H9 (cell line): ENCODE measurements around the gene ZNF407. TPM values are rescaled to one million over a fixed set of nuclear protein-coding genes. Genes with fewer than 3 reads are reported as not detected.

Source experiments
- DNase-seq: peaks from one replicate; pipeline ENCODE4 v3.0.0-alpha.2; 2017
- H2AFZ ChIP-seq: one replicate; pipeline ENCODE4 v1.6.1; 2013; ENCODE audit warnings: mild to moderate bottlenecking, low read length, control low read depth, moderate library complexity
- H2AK5ac ChIP-seq: 2 replicates; pipeline ENCODE4 v1.6.1; 2013; ENCODE audit warnings: low read length, control low read depth, mixed read lengths; ENCODE audit not compliant: insufficient read length
- H2BK120ac ChIP-seq: one replicate; pipeline ENCODE4 v1.6.1; 2013; ENCODE audit warnings: low read depth, mild to moderate bottlenecking, low read length, control low read depth, inconsistent platforms; ENCODE audit not compliant: poor library complexity, severe bottlenecking
- H2BK12ac ChIP-seq: 2 replicates; pipeline ENCODE4 v1.6.1; 2013; ENCODE audit warnings: low read length, control low read depth, mixed read lengths, low read depth; ENCODE audit not compliant: insufficient read length
- H2BK15ac ChIP-seq: 2 replicates; pipeline ENCODE4 v1.6.1; 2013; ENCODE audit warnings: low read depth, low read length, control low read depth
- H2BK20ac ChIP-seq: one replicate; pipeline ENCODE4 v1.6.1; 2013; ENCODE audit warnings: low read depth, mild to moderate bottlenecking, low read length, control low read depth, inconsistent platforms; ENCODE audit not compliant: poor library complexity, severe bottlenecking
- H2BK5ac ChIP-seq: 2 replicates; pipeline ENCODE4 v1.6.1; 2013; ENCODE audit warnings: low read length, control low read depth, mixed read lengths; ENCODE audit not compliant: insufficient read length
- H3K14ac ChIP-seq: 2 replicates; pipeline ENCODE4 v1.6.1; 2013; ENCODE audit warnings: low read length, control low read depth; ENCODE audit not compliant: insufficient read depth
- H3K18ac ChIP-seq: 2 replicates; pipeline ENCODE4 v1.6.1; 2013; ENCODE audit warnings: low read depth, mild to moderate bottlenecking, mixed read lengths, low read length, control low read depth; ENCODE audit not compliant: insufficient read length
- H3K23ac ChIP-seq: 2 replicates; pipeline ENCODE4 v1.6.1; 2013; ENCODE audit warnings: low read length, control low read depth, mixed read lengths, low read depth; ENCODE audit not compliant: insufficient read length
- H3K23me2 ChIP-seq: 2 replicates; pipeline ENCODE4 v1.6.1; 2013; ENCODE audit warnings: low read depth, mild to moderate bottlenecking, mixed read lengths, low read length, control low read depth; ENCODE audit not compliant: insufficient read length, poor library complexity, severe bottlenecking
- H3K27ac ChIP-seq: 2 replicates; pipeline ENCODE4 v1.5.1; 2013; ENCODE audit warnings: low read length, control low read depth, mixed read lengths, low read depth; ENCODE audit not compliant: insufficient read length
- H3K27me3 ChIP-seq: 2 replicates; pipeline ENCODE4 v1.6.1; 2013; ENCODE audit warnings: low read length, control low read depth, inconsistent platforms; ENCODE audit not compliant: insufficient read depth
- H3K4ac ChIP-seq: 2 replicates; pipeline ENCODE4 v1.6.1; 2013; ENCODE audit warnings: low read depth, mild to moderate bottlenecking, control low read depth, inconsistent platforms, low read length, moderate library complexity
- H3K4me1 ChIP-seq: 2 replicates; pipeline ENCODE4 v1.6.1; 2013; ENCODE audit warnings: low read length, control low read depth, inconsistent platforms; ENCODE audit not compliant: insufficient read depth
- H3K4me2 ChIP-seq: 2 replicates; pipeline ENCODE4 v1.6.1; 2013; ENCODE audit warnings: low read length, control low read depth, mixed read lengths; ENCODE audit not compliant: insufficient read length, insufficient read depth
- H3K56ac ChIP-seq: 2 replicates; pipeline ENCODE4 v1.6.1; 2013; ENCODE audit warnings: low read depth, mild to moderate bottlenecking, mixed read lengths, low read length, control low read depth; ENCODE audit not compliant: insufficient read length
- H3K79me1 ChIP-seq: 2 replicates; pipeline ENCODE4 v1.6.1; 2013; ENCODE audit warnings: low read depth, mild to moderate bottlenecking, moderate library complexity, low read length, control low read depth, inconsistent platforms; ENCODE audit not compliant: insufficient read depth, poor library complexity, severe bottlenecking
- H3K79me2 ChIP-seq: 2 replicates; pipeline ENCODE4 v1.6.1; 2013; ENCODE audit warnings: low read length, control low read depth, inconsistent platforms; ENCODE audit not compliant: insufficient read depth
- H3K9ac ChIP-seq: 2 replicates; pipeline ENCODE4 v1.6.1; 2013; ENCODE audit warnings: low read length, control low read depth, mixed read lengths; ENCODE audit not compliant: insufficient read length; ENCODE audit errors: extremely low read depth
- H3K9me3 ChIP-seq: one replicate; pipeline ENCODE4 v1.6.1; 2013; ENCODE audit warnings: low read depth, low read length, inconsistent platforms; ENCODE audit not compliant: control insufficient read depth
- H3T11ph ChIP-seq: one replicate; pipeline ENCODE4 v1.6.1; 2013; ENCODE audit warnings: mild to moderate bottlenecking, low read length, control low read depth, inconsistent platforms
- H4K20me1 ChIP-seq: one replicate; pipeline ENCODE4 v1.6.1; 2013; ENCODE audit not compliant: control insufficient read depth, insufficient read length, insufficient read depth
- H4K5ac ChIP-seq: 2 replicates; pipeline ENCODE4 v1.6.1; 2013; ENCODE audit warnings: low read depth, mild to moderate bottlenecking, mixed read lengths, low read length, control low read depth; ENCODE audit not compliant: insufficient read length
- H4K8ac ChIP-seq: replicated peaks from 2 replicates; pipeline ENCODE4 v1.6.1; 2013; ENCODE audit warnings: low read length, control low read depth, mixed read lengths, low read depth; ENCODE audit not compliant: insufficient read length
- H4K91ac ChIP-seq: 2 replicates; pipeline ENCODE4 v1.6.1; 2013; ENCODE audit warnings: low read depth, mild to moderate bottlenecking, moderate library complexity, mixed read lengths, low read length, control low read depth; ENCODE audit not compliant: insufficient read length
- H3K27ac Mint-ChIP-seq, 3 experiments: 2 replicates in 2 of 3; 3 replicates in 1 of 3; pipeline ENCODE4 v1.8.0; 2020 to 2021; ENCODE audit warnings: mixed read lengths in 3 of 3, mild to moderate bottlenecking in 1 of 3, moderate library complexity in 1 of 3
- H3K27me3 Mint-ChIP-seq: 2 replicates; pipeline ENCODE4 v1.8.0; 2021; ENCODE audit warnings: low read depth, mild to moderate bottlenecking, moderate library complexity, mixed read lengths
- H3K36me3 Mint-ChIP-seq, 3 experiments: 2 replicates in 2 of 3; 3 replicates in 1 of 3; pipeline ENCODE4 v1.8.0; 2020 to 2021; ENCODE audit warnings: low read depth in 3 of 3, mixed read lengths in 3 of 3; ENCODE audit not compliant: insufficient read depth in 1 of 3
- H3K4me1 Mint-ChIP-seq, 2 experiments: 2 replicates each; pipeline ENCODE4 v1.8.0; 2020; ENCODE audit warnings: mixed read lengths in 2 of 2
- H3K4me3 Mint-ChIP-seq, 2 experiments: 2 replicates in 1 of 2; 3 replicates in 1 of 2; pipeline ENCODE4 v1.8.0; 2020 to 2021; ENCODE audit warnings: mild to moderate bottlenecking in 2 of 2, mixed read lengths in 2 of 2, moderate library complexity in 1 of 2
- H3K9me3 Mint-ChIP-seq, 2 experiments: 2 replicates in 1 of 2; 3 replicates in 1 of 2; pipeline ENCODE4 v1.8.0; 2020; ENCODE audit warnings: mild to moderate bottlenecking in 2 of 2, mixed read lengths in 2 of 2, moderate library complexity in 1 of 2
- WGBS: extraction: QIAGEN DNeasy Blood & Tissue Kit; methylation state at CpG from one replicate; pipeline ENCODE4 v1.1.7; 2013; ENCODE audit warnings: missing lambda C conversion rate, low lambda C conversion rate, mixed read lengths; ENCODE audit not compliant: insufficient read length; ENCODE audit errors: extremely low coverage; 5-methylcytosine and 5-hydroxymethylcytosine counted together
- total RNA-seq: library from RNA; stranded (reverse); gene quantifications from 2 replicates; pipeline ENCODE4 v1.2.1, GENCODE V29; 2021
- TF ChIP-seq, protein P1 (sequence below): fragments of 200-600 bp; sonication (generic); conservative IDR thresholded peaks from 3 replicates; pipeline ENCODE4 v1.8.0; 2021; ENCODE audit warnings: antibody characterized with exemption, mild to moderate bottlenecking

Gene ZNF407
- total RNA-seq, 1 experiment from 2014 or later = 8.7 TPM

DNA sequence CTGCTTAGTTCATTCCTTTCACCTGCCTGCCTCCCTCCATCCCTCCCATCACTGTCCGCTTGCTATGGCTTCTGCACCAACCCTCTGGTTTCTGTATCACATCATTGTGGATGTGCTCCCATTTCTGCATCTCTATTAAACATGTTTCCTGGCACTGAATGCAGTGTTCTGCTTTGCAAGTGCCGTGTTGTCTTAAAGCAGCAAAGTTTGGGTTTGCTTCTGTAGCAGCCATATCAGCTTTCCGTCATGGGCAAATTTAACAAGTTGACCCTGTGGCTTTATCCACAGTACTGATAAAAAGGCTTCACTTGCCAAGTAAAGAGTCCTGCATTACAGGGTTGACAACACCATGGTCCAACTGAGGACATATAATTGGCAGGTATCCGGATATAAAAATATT, 445.8 kb downstream of the ZNF407 start:
- Histone ChIP-seq H3K4ac (no peak overlapping the region), H3K23me2 (no peaks in the 10 kb centered on the region), H4K5ac (no peak overlapping the region), H2AFZ (no peak overlapping the region), H4K91ac (no peak overlapping the region), H3K4me1 (peaks cover 6% of the 10 kb centered on the region), H3K4me2 (no peak overlapping the region), H3K79me1 (no peaks in the 10 kb centered on the region), H3K14ac (no peak overlapping the region), H2AK5ac (no peak overlapping the region), H4K8ac (no peak overlapping the region), H2BK5ac (no peak overlapping the region), H3K79me2 (no peaks in the 10 kb centered on the region), H2BK15ac (no peak overlapping the region), H3K56ac (no peak overlapping the region), H3K18ac (no peak overlapping the region), H3K27me3 (no peaks in the 10 kb centered on the region), H2BK20ac (no peak overlapping the region), H2BK120ac (no peak overlapping the region), H3K27ac (no peak overlapping the region), H3K9me3 (no peaks in the 10 kb centered on the region), H4K20me1 (no peaks in the 10 kb centered on the region), H3T11ph (no peak overlapping the region), H3K9ac (no peak overlapping the region), H2BK12ac (no peak overlapping the region), H3K23ac (no peak overlapping the region)
- Mint-ChIP-seq H3K4me3 (no peak overlapping the region), H3K4me1 (peaks cover 5 to 7% of the 10 kb centered on the region in 2 experiments; a peak in 3 of 4 replicates), H3K27me3 (no peaks in the 10 kb centered on the region), H3K36me3 (no peaks in the 10 kb centered on the region), H3K27ac (no peak overlapping the region), H3K9me3 (no peaks in the 10 kb centered on the region)
- DNase-seq = no peak
- no CpG with 5 or more reads among the region's 4 CpGs for WGBS
- TF ChIP-seq, protein P1, sequence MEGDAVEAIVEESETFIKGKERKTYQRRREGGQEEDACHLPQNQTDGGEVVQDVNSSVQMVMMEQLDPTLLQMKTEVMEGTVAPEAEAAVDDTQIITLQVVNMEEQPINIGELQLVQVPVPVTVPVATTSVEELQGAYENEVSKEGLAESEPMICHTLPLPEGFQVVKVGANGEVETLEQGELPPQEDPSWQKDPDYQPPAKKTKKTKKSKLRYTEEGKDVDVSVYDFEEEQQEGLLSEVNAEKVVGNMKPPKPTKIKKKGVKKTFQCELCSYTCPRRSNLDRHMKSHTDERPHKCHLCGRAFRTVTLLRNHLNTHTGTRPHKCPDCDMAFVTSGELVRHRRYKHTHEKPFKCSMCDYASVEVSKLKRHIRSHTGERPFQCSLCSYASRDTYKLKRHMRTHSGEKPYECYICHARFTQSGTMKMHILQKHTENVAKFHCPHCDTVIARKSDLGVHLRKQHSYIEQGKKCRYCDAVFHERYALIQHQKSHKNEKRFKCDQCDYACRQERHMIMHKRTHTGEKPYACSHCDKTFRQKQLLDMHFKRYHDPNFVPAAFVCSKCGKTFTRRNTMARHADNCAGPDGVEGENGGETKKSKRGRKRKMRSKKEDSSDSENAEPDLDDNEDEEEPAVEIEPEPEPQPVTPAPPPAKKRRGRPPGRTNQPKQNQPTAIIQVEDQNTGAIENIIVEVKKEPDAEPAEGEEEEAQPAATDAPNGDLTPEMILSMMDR = no peak
